ENCODE results near the gene RBM5. TPM values are rescaled to one million over a fixed set of nuclear protein-coding genes. Genes with fewer than 3 reads are reported as not detected.

Gene RBM5
- polyA plus RNA-seq, 2 of the 4 experiments (the other 2 are of a cell fraction), result 78.9 to 123 TPM

GRCh38 chr3:50100956-50101845 lies 12.5 kb downstream of the RBM5 start:
- CTCF ChIA-PET, result interaction anchor here (1.0 kb wide), 1 partner anchor 20 kb away, joined by 4 read pairs; no protein-coding TSS in a partner anchor
- TF ChIP-seq EHMT2 (IDR thresholded peaks at IDR 0.05; ENCODE audit: low read depth), result no peak
- TF ChIP-seq RARB (CRISPR knock-in tag; IDR thresholded peaks at IDR 0.05), result no peak
- TF ChIP-seq JUNB (IDR thresholded peaks at IDR 0.05), result no peak
- no peak for TF ChIP-seq ATOH8 (CRISPR knock-in tag; IDR thresholded peaks at IDR 0.05; ENCODE audit: low read depth)
- TF ChIP-seq ESRRA (IDR thresholded peaks at IDR 0.05; ENCODE audit: borderline replicate concordance, low read length), result no peak
- no peak for TF ChIP-seq E2F6 (IDR thresholded peaks at IDR 0.05; ENCODE audit: borderline replicate concordance, low read depth)
- TF ChIP-seq ZFP36 (IDR thresholded peaks at IDR 0.05; ENCODE audit: borderline replicate concordance, partially characterized antibody), result no peak
- TF ChIP-seq POLR2AphosphoS2 (conservative IDR thresholded peaks at IDR 0.05; ENCODE audit: low read length), result no peak
- no peak for TF ChIP-seq FOSL2 (IDR thresholded peaks at IDR 0.05)
- no peak for TF ChIP-seq FOSL2 (CRISPR knock-in tag; IDR thresholded peaks at IDR 0.05)
- TF ChIP-seq HEYL (CRISPR knock-in tag; IDR thresholded peaks at IDR 0.05), result no peak
- TF ChIP-seq RCOR1 (IDR thresholded peaks at IDR 0.05; ENCODE audit: low read depth, low read length), result no peak
- TF ChIP-seq HOXB13 (CRISPR knock-in tag; IDR thresholded peaks at IDR 0.05; ENCODE audit: low read depth), result no peak
- no peak for TF ChIP-seq ZNF302 (CRISPR knock-in tag; IDR thresholded peaks at IDR 0.05)
- no peak for TF ChIP-seq ZC3H11A (IDR thresholded peaks at IDR 0.05)
- H3K4me2 ChIP-seq, result no peak overlapping the region
- no peak overlapping the region for H3K27ac ChIP-seq
- 79% methylated on average over 4 of the region's 4 CpGs for WGBS (ENCODE audit: missing lambda C conversion rate)
- no peaks in the 10 kb centered on the region for H3K4me1 ChIP-seq
- POLR2A ChIA-PET, result no interaction called here
- H3K9me3 ChIP-seq, result no peaks in the 10 kb centered on the region
- no peak for DNase-seq (ENCODE audit: low read depth in 1 of 2, low spot score in 1 of 2)
- no peak overlapping the region for H3K4me3 ChIP-seq
- ATAC-seq, result no peak
- FAIRE-seq, result no peak

GRCh38 chr3:50102558-50102957 lies 13.8 kb downstream of the RBM5 start:
- ChIA-PET POLR2A (no interaction called here), CTCF (no interaction called here)
- Histone ChIP-seq H3K4me2 (no peak overlapping the region), H3K27ac (no peak overlapping the region), H3K4me1 (no peaks in the 10 kb centered on the region), H3K9me3 (no peaks in the 10 kb centered on the region), H3K4me3 (no peak overlapping the region)
- no peak for TF ChIP-seq ESRRA (IDR thresholded peaks at IDR 0.05; ENCODE audit: borderline replicate concordance, low read length)
- TF ChIP-seq FOSL2 (IDR thresholded peaks at IDR 0.05), result no peak
- no peak for TF ChIP-seq FOSL2 (CRISPR knock-in tag; IDR thresholded peaks at IDR 0.05)
- no peak for TF ChIP-seq CBX8 (IDR thresholded peaks at IDR 0.05)
- TF ChIP-seq HEYL (CRISPR knock-in tag; IDR thresholded peaks at IDR 0.05), result no peak
- TF ChIP-seq RARB (CRISPR knock-in tag; IDR thresholded peaks at IDR 0.05), result no peak
- TF ChIP-seq CEBPB (IDR thresholded peaks at IDR 0.05), result no peak
- no peak for TF ChIP-seq FOXS1 (CRISPR knock-in tag; IDR thresholded peaks at IDR 0.05)
- TF ChIP-seq JUNB (IDR thresholded peaks at IDR 0.05), result no peak
- TF ChIP-seq MAZ (IDR thresholded peaks at IDR 0.05; ENCODE audit: borderline replicate concordance, low read depth, low read length), result no peak
- no peak for TF ChIP-seq REST (IDR thresholded peaks at IDR 0.05)
- no peak for TF ChIP-seq CHD4 (IDR thresholded peaks at IDR 0.05; ENCODE audit: borderline replicate concordance)
- FAIRE-seq (no peak), DNase-seq (ENCODE audit: low read depth in 1 of 2, low spot score in 1 of 2) (no peak), ATAC-seq (no peak)
- 95% methylated on average over 7 of the region's 7 CpGs for WGBS (ENCODE audit: missing lambda C conversion rate)
